HEK293 (cell line): ENCODE data around the gene SQSTM1.

Experiments used
- ZNF362 ChIP-seq: fragments of 450-650 bp; formaldehyde crosslinking; IDR thresholded peaks from 2 replicates; pipeline ENCODE4 v1.5.1; 2016; ENCODE audit warnings: missing biosample characterization, missing genetic modification characterization
- ZNF501 ChIP-seq: fragments of 450-650 bp; formaldehyde crosslinking; IDR thresholded peaks from 2 replicates; pipeline ENCODE4 v1.5.1; 2016; ENCODE audit warnings: missing biosample characterization, missing genetic modification characterization

GRCh38 chr5:179870403-179870903 is 49.7 kb downstream of the SQSTM1 start:
- TF ChIP-seq ZNF501 (no peak), ZNF362 (tag by site-specific recombination) (no peak)
